NCI-H2196 (cell line): ENCODE data around the gene GPR141.

ENCODE experiments used
- DNase-seq: peaks from one replicate; lab custom pipeline; 2025; ENCODE audit not compliant: unreplicated experiment; lab: John Stamatoyannopoulos, UW

The GPR141 gene

DNA sequence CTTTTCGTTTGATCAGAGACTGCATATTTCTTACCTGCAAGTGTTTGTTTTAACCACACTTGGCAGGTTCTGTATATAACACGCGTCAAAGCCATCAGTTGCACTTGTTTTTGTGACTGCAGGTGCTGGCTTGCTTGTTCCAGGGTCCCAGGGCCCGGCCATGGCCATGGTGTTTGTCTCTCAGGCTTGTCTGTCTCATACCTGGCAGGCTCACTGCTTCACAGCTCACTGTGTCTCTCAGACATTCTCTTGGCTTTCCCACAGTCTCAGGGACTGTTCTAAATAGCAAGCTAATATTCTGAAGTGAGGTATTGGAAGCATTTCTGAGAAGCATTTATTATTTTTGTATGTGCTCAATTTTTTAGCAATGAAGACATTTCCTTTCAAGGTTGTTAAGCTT is 46.9 kb downstream of the GPR141 start:
- no peak for DNase-seq

DNA sequence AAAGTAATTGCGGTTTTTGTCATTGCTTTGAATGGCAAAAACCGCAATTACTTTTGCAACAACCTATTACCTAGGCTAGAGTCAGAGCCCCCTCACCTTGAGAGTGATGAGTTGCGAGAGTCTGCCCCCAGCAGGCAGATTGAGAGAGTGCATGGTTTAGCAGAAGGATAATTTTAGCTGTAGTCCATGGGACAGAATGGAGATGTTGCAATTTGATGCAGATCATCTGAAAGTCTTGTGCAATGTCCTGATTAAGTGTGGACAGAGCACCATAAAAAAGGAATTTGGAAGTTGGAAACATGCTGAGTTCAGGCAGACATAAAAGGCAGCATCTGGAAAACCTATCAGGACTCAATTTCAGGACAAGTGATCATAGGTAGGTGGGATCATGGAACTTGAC is 48.7 kb downstream of the GPR141 start:
- DNase-seq = no peak

DNA sequence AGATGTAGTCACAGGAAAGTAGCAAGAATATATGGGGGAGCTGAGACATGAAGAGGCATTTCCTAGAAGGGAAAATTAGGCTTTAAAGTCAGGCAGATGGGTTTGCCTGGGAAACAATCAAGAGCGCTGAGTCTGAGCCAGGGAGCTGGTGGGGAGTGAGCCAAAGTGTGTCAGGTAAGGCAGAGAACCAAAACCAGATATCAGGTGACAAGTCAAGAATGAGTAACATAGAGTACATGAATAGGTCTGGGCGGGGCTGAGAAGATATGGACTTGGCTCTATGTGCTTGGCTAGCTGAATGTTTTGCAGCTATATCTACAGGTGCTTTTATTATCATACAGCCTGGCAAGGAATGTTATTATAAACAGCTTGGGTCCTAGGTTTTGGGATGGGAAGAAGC is 49.3 kb downstream of the GPR141 start:
- no peak for DNase-seq

DNA sequence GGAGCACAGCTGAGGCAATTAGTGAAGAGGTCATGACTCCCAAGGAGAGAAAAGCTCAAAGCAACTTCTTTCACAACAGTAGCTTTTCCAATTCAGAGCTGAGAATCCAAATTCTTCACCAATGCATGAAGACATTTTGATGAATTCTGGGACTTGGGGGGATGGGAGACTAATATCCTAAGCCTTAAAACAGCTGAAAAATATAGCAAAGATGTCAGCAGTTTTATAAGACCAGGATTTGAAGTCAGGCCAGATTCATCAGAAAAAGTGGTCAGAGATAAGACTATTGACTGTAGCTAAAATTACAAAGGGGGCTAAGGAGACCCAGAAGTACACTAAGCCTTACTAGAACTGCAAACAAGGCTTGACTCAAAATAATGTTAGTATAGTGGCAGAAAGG is 51.6 kb downstream of the GPR141 start:
- DNase-seq = no peak

DNA sequence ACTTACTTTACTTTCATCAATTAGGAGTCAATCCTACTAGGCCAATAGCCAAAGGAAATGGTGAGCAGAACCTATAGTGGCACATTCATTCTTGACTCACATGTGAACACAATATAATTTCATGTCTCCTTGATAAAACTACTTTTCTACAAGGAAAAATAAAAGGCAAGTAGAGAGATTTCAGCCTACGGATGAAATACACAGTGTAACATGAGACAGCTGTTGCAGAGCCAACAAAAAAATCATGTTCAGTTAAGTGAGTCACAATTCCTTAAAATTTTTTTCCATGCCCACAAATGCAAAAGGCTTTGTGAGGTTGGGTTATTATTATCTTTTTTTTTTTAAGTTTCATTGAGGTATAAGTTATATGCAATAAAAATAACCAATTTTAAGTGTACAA is 54.8 kb downstream of the GPR141 start:
- no peak for DNase-seq

DNA sequence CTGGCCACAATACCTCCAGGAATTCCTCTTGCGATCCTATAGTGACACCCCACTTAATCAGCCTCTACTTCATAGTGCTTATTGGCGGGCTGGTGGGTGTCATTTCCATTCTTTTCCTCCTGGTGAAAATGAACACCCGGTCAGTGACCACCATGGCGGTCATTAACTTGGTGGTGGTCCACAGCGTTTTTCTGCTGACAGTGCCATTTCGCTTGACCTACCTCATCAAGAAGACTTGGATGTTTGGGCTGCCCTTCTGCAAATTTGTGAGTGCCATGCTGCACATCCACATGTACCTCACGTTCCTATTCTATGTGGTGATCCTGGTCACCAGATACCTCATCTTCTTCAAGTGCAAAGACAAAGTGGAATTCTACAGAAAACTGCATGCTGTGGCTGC is 56.8 kb downstream of the GPR141 start:
- DNase-seq = no peak

DNA sequence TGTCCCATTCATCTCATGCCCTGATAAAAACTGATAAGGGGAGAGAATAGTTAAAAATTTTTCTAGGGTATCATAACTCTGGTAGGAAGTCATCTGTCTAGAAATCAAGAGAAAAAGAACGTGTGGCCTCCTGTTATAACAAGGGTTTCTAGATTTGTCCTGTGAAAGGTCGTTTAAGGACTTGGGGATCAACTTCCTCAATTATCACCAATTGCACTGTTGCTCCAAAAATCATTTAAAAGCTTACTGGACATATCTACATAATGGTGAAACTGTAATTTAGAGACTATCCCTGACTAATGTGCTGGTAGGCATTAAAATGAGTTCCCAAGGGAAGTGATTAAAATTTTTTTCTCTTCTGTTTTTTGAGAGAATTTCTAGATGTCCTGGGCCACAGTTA is 58.2 kb downstream of the GPR141 start:
- no peak for DNase-seq

DNA sequence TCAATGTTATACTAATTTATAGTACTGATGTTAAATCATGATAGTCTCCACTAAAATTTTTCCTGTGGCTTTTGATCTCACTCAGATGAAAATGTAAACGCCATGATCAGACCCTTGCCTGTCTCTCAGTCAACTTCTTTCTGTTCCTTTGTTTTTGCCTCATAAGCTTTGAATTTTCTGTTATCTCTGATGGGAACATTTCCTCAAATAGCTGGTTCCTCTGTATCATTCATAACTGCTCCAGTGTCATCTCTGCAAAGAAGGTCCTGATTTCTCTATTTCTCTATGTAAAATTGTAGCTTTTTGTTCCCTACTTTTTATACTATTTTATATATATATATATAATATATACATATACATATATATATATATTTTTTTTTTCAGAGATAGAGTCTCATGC is 67.5 kb downstream of the GPR141 start:
- DNase-seq = no peak

DNA sequence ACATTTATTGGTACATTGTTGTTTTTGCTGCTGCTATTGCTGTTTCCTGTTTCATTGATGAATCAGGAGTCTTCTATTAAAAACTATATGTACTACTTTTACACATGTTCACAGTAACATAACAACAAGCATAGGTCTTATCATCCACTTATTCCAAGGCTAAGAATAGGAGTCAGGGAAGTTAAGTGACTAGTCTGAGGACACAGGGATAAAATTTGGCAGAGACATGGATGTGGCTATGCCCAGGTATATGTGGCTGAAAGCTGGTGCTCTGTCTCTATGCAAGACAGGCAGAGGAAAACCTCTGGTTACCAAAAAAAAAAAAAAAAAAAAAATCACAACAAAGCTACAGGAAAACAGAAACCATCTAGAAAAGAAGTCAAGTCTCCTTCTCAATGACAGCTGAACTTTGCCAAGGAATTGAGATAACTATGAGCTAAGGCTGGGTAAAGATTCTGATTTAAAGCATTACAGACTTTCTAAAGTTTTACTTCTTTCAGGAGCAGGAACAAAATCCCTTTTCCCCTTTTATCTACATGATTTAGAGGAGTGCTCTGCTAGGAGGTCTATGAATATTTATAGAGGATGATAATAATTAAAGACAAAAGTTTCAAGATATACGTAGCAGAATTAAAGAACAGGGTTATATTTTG is 70.0 kb downstream of the GPR141 start:
- DNase-seq = no peak

DNA sequence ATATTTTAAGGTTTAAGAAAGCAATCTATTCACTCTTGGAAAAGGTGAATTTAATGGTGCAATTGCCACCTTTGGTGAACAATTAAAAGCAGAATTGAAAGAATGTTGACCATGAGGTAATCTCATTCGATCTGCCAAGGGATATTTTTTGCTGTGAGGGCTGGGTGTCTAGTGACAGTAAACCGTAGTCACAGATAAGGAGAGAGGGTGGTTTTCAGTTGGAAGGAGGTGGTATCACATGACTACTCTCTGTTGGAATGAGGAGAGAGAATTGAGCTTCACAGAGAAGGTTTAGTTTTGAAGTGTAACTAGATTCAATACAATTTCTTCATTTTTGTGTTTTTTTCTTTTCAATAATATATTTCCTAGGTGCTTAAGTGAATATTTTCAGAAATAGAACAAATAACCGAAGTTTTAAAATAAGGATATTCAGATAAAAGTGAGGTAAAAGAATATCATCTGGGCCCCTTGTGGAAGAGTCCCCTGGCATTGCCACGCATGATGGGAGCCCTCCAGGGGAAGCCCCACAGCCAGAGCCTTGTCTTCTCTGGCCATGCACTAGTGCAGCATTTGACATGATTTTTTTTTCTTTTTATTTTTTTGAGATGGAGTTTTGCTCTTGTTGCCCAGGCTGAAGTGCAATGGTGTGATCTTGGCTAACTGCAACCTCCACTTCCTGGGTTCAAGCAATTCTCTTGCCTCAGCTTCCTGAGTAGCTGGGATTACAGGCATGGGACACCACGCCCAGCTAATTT is 73.4 kb downstream of the GPR141 start:
- DNase-seq = no peak

DNA sequence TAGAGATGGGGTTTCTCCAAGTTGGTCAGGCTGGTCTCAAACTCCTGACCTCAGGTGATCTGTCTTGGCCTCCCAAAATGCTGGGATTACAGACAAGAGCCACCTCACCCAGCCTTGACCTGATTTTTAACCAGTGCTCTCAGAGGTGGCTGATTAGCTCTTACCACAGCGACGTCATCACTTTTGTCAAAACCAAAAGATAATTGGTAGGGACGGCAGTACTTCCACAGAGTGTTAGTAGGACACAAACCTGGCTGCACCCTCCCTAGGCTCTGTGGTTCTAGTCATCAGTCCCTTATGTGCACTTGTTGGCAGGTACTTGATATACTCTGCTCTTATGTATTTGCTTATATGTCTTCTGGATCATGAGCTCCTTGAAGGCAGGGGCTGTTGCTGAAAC is 74.0 kb downstream of the GPR141 start:
- no peak for DNase-seq

DNA sequence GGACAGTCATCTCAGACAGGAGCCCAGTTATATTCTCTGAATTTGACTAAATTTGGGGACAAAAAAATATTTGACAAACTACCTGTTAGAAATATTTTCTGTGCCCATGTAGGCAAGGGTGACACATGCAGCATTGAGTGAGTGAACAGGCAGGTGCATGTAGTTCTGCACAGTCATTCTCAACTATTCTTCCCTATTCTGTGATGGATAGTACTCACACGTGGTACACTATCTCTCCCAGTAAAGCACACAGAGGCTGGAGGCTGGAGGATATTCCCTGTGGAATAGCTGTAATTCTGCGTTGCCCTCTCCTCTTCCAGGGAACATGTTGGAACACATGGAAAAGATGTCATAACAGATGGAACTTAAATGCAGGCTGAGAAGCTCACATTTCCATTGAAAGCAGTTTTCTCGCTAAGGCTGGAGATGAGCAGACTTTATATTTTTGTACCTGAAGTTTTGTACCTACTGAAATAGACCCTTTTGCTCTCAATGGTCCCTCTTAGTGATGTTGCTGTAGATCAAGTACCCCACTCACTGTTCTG is 75.0 kb downstream of the GPR141 start:
- no peak for DNase-seq

DNA sequence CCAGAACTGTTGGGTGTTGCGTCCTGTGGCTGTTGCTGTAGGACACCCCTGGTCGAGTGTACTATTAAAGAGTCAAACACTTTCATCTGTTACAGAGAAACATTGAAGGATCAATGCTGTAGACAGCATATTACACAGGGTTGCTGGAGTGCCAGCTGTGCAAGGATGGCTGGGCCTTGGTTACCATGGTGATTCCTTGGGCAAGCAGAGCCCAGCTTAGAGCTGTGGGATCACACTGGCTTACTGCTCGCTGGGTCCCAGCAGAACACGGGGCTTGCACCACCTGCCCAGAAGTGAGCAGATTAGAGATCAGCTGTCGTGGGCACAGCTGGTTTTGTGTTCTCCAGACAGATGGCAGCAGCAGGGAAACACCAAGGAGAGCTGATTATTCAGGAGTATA is 76.0 kb downstream of the GPR141 start:
- no peak for DNase-seq

DNA sequence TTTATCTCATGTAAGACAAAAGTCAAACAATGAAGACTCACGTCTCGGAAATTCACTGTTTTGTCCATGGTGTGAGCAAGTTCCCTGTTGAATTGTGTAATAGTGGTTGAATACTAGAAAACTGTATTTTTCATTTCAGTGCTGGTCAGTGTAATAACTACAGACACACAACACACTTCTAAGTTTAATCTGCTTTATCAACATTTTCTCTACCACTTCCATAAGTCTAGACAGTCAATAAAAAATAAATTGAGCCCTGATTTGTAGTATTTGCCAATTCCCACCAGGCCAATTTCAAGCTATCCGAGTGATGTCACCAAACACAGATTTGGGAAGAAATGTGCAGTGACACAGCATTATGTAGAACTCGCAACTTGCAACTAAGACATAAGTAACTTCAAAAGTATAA is 81.9 kb downstream of the GPR141 start:
- DNase-seq = no peak

DNA sequence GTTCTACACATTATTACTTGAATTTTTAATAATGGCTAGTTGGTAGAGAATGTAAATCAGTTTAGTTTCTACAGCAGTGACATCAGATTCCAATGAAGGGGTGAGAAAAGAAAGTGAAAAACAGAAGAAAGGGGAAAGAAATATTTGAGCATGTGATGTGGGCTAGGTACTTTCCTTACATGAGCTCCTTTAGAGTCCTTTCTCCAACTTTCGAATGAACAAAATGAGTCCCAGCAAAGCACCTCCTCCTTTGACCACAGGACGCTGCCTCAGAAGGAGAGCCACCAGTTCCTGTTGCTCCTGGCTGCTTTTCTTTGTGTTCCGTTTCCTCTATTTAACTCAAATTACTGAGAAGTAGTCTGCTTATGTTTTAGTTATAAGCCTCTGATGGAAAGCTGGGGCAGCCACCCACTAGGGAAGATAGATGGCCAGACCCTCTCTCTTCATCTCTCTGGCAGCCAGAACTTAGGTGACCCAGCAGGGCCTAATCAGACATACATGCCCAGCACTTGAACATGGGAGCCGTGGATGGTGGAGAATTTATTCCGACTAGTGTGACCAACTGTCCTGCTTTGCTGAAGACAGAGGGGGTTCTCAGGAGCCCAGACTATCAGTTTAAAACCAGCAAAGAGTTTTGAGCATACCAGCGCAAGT is 82.4 kb downstream of the GPR141 start:
- DNase-seq = no peak

DNA sequence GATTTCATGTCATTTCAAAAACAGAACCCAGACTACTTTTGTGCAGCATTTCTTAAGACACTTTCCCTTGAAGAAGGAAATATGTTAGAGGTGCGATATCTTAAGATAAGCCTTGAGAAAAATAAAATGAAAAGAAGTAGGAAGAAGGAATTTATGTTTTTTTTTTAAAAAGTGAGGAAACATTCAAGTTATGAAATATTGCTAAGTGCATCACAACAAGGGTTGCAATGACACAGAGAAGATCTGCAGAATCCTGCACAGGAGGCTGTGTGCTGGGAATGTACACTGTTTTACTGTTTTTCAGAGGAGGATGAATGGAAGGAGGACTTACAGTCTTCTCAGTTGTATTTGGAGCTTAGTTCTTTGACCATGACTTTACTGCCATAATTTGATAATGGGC is 85.0 kb downstream of the GPR141 start:
- DNase-seq = no peak

DNA sequence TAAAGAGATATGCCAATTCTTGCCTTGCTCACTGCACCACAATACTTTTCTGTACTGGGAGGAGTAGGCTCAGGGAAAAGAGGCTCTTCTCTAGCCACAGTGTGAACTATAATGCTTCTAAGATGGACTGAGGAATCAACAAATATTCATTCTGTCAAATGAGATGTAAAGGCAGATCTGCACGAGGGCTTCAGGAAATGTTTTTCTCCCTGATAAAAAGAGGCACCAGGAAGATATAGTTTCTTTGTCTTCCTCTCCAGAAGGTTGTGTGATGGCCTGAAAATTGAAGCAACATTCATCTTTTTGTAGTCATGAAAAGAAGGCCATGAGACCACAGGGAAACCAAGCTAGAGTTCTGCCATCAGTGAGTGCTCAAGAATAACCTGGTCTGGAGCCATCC is 85.7 kb downstream of the GPR141 start:
- DNase-seq = no peak

DNA sequence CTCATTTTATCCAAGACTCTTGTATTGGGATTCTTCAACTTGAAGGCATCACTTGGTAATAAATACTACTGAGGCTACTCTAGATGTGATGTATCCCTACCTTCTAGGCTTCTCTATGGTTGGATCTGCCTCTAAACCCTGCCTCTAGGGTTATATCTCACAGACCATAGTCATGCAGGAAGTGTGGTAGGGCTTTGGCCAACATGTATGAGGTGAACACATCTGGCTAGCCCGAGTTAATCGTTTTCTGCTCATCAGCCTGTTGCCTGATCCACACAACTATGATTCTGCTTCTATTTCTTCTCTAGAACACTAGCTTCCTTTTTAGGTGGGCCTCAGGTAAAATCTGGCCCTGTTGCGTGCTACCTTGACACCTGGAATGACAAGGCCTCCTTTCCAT is 86.2 kb downstream of the GPR141 start:
- no peak for DNase-seq

DNA sequence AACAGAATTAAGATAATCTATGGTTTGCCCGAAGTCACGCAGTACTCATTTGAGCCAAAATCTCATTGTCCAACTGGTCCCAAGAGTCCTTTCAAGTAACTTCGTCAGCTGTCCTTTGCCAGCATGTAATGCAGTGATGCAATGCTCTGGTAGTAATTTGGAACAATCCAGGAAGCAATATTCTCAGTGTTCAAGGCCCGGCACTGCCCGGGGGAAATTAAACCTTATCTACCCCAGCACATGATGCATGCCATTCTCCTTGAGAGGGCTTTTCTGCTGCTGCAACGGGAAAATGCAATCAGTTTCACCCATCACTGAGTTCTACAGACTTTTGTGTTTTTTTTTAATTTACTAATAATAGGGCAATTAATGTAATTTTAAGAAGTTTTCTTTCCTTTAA is 87.3 kb downstream of the GPR141 start:
- no peak for DNase-seq

DNA sequence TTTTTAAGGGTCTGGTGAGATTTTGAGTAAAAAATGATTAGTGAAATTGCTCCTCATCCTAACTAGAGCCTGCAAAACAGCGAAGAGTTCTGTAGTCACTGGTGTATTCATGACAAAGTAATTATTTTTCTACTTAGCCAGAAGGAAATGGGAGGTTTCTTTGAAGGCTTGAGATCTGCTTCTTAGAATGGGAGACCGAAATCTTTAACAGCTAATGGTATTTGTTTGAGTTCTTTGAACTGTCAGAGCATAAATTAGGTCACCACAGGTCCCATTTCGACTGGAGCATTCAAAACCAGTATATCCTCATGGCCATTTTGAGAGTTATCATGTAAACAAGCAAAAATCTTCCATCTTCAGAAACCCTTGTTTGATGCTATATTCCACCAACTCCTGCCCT is 87.8 kb downstream of the GPR141 start:
- no peak for DNase-seq

DNA sequence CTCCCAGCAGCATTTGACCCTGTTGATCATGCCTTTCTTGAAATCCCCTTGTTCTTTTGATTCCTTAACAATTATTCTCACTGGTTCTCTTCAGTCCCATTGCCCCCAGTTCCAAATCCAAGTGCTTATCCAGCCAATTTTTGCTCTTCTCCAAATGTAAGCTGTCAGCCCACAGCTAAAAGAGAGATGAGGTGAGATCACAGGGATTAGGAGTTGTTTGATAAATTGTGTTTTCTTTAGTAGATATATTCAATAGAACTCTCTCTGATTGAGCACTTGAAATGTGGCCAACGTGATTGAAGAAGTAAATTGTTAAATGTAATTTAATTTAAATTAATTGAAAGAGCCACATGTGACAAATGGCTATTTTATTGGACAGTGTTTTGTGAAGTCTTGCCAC is 88.2 kb downstream of the GPR141 start:
- no peak for DNase-seq

DNA sequence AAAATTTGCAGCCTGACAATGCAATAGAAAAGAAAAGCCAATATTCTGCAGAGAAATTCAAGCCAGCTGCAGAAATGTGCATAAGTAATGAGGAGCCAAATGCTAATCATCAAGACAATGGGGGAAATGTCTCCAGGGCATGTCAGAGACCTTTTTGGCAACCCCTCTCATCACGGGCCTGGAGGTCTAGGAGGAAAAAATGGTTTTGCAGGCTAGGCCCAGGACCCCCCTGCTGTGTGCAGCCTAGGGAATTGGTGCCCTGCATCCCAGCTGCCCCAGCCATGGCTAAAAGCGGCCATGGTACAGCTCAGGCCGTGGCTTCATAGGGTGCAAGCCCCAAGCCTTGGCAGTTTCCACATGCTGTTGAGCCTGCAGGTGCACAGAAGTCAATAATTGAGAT is 92.4 kb downstream of the GPR141 start:
- no peak for DNase-seq
